Middle frontal gyrus (tissue), 1 donor: Measurements from ENCODE around the gene CTSS.
"Not testable (repeated sequence)": the region's sequence is repeated elsewhere in the genome, so short reads cannot be mapped to it uniquely, and the experiment has no call there.

ENCODE experiments used
- DNase-seq: peaks from one replicate; pipeline ENCODE4 v3.0.0-alpha.2; 2015; ENCODE audit warnings: low spot score; ENCODE audit errors: extremely low spot score

CTSS gene

DNA sequence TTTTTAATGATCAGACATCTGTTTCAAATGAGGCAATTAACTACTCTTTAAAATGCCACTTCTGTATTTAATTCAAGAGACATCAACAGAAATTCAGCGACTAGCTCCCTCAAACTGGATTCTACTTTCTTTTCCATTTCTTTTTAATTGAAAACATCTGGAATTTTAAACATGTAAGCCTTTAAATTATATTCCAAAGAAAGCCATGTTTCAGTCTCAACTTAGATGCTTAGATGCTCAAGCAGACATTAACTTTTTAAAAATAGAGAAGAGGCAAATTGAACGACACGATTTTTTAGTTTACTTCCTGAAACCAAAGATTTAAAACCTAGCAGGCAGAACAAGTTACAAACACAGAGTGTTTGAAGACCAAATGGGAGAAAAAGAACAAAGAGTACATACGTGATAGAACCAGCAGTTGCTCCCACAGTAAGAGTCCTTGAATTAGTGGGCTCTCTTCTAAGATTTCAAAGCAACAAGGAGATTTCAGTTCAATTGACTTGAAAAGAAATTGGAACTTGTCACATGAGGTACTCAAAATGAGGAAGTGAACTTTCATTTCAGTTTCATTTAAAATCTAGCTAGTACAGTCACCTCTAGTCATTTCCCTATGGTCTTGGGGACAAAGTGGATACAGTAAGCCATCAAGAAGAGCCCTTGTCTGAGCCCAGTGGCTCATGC is at the start of gene CTSS:
Gene CTSS (minus strand): TSS at position 483 of the 681 bp plus-strand sequence. CDS start 1,015 bp downstream, outside the sequence.
- DNase-seq = no peak

DNA sequence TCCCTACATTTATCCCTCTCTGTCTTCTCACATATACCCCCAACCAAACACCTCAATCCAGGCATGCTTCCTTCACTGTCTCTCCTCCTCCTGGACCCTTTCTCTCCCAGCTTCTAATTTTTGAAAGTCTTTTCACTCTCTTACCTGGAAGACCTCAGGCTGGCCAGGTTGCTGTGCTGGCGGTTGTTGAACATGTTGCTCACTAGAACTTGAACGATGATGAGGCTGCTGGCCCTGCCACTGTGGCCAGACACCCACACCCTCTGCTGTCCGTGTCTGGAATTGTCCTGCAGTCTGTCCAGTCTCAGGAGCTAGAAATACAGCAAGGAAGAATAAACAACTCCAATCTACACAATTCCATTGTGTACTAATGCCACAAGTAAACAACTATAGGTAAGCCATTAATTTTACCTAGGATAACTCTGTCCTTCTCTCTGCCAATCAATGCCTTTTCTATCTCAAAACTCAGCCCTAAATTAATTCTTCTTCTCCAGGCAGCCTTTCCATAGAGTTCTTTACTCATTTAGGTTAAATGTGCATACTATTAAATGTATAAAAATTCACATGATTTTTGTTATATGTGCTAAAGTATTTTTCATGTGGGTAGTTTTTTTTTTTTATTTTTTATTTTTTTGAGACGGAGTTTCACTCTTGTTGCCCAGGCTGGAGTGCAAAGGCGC is 47.6 kb upstream of the CTSS start:
- no peak for DNase-seq

DNA sequence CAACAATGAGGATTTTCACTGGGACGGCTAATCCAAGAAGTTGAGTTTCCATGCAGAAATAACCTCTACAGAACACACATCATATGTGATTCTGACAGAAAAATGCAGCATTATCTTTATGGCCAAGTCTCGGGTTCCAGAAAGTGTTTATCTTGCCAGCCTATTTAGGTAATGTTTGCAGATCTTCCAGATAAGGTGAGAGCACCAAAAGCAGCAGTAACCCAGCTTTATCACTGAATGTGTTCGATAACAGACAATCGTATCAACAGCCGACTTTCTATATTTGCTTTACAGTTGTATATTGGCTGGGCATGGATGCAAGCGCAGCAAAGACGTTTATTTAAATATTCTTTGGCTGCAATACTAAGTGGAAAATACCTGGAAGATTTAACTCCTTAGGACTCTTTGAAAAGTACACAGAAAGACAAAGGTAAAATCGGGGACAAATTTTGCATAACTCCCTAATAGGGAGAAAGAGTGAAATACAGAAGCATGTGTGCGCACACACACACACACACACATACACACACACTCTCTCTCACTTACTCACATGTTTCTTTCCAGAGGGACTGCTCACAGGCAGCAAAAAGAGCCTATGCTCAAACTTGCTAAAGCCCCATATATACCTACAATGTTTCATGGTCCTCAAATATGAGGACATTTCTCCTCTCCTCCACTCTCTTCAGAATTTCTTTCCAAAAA is 45.5 kb upstream of the CTSS start:
- no peak for DNase-seq

DNA sequence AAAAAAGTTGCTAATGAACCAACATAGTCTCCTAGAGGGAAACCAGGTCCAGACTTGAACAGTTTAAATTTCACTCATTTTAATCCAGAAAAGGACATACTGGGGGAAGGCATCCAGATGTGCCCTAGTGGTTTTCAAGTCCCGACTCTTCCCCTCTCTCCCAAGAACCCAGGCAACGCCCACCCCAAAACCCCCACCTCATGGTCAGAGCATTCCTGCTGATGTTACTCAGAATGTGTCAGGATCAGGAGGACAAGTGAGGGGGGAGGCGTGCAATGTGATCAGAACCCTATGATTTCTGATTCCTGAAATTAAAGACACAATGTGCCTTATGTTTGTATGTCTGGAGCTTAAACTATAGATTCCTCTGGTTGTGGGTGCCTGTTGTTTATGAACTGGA is 44.1 kb upstream of the CTSS start:
- DNase-seq = no peak

DNA sequence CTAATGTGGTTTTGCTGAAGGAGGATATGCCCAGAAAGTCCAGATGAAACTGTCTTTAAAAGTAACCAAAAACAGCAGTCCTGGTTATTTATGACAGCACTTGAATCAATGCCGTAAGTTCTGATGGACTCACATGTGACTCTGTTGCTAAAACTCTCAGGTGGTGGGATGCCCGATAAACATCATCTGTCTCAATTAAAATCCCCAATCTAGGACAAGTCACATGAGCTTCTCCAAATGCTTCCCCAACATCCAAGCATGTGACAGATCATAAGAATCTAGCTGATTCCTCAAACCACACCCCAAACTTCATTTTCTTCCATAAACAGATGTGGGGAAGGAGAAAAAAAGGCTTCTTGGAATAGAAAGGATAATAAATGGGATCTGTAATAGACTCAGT is 43.3 kb upstream of the CTSS start:
- DNase-seq = no peak

DNA sequence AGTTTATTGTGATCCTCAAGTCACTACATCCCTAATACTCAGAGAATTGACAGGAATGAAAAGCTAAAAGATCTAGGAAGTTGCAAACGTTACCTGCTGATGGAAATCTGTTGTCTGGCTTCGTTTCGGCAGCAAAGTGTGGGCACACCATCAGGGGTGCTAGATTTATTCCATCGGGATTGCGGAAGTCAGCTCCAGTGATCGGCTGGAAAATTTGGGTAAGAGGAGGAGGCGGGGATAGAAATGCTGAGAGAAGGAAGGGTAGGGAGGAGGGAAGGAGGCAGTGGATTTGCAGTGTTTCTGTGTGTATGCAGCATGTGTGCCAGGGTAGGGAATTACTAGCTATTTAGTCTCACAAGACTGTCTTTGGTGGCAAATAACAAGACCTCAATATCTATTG is 42.5 kb upstream of the CTSS start, which contains the start of gene CTSK:
Gene CTSK (minus strand): TSS at position 140 of the 400 bp plus-strand sequence. CDS start 1,455 bp downstream, outside the sequence.
- DNase-seq = no peak

DNA sequence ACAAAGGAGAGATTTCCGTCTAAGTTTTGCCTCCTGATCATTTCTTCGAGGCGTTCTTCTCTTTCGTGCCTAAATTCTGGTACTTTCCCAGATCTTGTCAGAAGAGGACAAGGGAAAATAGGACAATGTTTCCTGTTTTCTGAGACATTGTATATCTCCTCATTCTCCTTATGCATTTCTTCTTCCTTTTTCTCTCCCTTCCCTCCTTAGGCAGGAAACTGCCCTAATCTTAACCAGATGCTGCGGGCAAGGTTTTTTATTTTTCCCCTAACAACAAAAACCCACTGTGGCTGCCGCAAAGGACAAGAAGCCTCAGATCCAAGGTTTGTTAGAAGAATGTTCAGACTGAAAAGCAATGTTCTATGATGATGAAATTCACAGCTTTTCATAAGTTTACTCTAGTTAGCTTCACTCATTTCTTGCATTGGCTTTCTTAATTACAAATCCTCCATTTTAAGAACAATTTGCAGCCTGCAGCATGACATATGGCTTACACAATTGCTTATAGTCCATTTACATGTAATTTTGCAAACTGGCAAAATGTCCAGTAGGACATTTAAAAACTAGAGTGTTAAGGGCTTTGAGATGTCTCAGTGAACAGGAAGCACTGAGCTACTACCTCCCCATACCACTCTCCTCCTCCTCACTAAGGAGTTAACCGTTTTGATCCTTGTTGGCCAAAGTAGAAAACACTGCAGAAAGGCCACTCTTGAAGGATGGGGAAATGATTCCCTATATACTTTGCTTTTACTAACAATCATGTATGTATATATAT is 41.9 kb upstream of the CTSS start:
- no peak for DNase-seq

DNA sequence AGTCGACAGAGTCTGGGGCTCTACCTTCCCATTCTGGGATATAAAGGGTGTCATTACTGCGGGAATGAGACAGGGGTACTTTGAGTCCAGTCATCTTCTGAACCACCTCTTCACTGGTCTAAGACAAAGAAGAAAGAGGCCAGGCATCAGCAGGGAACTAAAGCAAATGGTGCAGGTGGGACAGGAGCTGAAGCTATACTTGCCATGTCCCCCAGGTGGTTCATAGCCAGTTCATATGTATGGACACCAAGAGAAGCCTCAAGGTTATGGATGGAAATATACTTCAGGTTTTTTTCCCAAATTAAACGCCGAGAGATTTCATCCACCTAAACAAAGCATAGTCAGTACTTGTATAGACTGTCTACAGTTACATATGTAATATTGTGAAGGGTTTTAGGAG is 40.3 kb upstream of the CTSS start:
- no peak for DNase-seq

DNA sequence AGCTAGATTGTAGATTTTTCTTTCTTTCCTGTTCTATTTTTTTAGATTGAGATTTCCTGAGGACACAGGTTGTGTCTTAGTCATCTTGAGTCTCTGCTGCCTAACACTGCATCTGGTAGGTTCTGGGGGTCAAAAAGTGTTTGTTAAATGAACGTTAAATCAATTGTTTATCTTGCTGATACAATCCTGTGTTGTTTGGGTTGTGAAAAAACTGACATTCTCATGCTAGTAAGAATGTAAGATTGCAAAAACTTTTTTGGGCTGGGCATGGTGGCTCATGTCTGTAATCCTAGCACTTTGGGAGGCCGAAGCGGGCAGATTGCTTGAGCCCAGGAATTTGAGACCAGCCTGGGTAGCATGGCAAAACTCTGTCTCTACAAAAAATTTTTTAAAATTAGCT is 39.1 kb upstream of the CTSS start:
- no peak for DNase-seq

DNA sequence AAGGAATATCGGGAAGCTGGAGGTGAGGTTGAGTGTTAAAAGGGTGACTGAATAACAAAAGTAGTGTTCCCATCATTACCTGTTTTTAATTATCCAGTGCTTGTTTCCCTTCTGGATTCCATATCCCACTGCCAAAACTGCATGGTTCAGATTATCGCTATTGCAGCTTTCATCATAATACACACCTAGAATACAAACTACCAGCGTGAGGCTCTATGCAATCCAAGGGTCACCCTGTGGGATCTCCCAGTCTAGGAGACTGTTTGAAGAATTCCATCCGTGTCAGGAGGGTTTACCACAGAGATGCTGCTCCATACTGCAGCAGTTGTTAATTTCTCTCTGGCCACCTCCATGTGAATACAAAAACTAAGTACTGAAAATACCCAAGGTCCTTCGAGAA is 33.5 kb upstream of the CTSS start:
- no peak for DNase-seq

DNA sequence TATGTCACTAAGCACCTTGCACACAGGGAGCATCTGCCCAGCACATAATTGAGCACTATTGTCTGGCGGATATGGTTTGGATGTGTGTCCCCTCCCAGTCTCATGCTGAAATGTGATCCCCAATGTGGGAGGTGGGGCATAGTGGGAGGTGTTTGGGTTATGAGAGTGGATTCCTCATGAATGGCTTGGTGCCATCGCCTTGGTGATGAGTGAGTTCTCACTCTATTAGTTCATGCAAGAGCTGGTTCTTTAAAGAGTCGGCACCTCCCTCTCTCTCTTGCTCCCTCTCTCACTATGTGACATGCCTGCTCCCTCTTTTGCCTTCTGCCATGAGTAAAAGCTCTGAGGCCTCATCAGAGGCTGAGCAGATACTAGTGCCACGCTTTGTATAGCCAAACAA is 32.9 kb upstream of the CTSS start:
- no peak for DNase-seq

DNA sequence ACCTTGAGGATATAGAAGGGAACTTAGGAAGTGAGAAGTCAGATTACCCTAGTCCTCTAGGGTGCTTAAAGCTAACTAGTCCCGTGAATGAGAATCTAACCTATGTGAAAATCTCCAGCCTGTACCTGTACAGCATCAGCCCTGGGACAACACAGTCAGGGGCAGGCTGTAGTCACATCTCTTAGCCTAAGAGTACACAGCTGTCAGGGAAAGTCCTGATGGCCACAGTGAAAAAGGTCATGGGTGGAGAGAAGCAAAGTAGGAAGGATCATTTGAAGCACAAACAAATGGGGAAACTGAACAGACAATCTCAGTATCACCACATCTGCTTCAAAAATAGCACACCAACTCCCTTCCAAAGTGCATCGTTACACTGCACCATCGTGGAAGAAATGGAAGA is 30.8 kb upstream of the CTSS start:
- no peak for DNase-seq

DNA sequence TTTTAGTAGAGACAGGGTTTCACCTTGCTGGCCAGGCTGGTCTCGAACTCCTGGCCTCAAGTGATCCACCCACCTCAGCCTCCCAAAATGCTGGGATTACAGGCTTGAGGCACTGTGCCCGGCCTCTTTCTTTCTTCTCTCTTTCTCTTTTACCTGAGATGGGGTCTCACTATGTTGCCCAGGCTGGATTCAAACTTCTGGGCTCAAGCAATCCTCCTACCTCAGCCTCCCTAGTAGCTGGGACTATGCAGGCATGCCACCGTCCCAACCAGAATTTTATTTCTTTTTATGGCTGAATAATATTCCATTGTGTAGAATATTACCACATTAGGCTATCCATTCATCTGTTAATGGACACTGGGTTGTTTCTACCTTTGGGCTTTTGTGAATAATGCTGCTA is 28.2 kb upstream of the CTSS start:
- DNase-seq = not testable (repeated sequence)

DNA sequence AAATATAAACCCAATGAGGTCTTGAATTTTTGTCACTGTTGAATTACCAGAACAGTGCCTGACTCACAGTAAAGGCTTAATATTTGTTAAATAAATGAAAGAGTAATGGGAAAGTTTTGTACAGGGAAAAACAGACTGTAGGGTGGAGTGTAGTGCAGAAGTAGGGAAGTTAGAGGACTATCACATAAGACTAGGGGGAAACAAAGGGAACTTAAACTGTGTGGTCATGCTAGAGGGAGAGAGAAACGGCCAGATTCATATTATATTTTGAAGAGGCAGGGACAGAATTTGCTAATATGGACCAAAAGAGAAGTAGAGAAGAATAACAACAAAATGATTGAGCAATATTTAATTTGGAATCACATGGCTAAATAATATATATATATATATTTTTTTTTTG is 27.6 kb upstream of the CTSS start:
- DNase-seq = no peak

DNA sequence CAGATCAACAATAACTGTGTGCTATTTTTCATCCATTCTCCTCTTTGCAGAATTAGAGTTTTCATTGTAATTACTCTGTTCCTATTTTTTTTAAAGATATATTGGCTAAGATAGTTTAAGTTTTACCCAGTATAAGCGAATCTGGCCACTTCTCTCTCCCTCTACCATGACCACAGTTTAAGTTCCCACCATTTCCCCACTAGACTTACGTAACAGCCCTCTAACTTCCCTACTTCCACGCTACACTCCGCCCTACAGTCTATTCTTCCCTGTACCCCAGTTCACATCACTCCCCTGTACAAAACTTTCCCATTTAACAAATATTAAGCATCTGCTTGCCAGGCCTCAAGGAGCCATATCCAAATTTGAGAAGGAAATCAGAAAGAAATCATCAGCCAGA is 26.0 kb upstream of the CTSS start:
- no peak for DNase-seq

DNA sequence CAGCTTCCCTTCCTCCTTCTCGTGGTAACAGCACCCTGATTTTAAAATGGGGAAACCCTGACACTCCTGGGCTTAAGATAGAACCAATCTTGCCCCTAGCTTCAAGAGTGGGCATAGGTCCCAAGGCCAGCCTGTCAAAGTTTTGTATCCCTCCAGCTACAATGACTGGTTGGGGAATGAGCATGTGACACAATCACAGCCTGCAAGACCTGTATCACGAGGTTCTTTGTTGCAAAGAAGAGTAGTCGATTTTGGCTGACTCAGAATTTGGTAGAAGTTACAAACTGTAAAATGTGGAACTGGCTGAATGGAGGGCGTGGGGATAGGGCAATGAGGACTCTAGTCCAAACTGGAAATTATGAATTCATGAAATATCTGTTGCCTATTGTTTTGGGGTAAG is 23.8 kb upstream of the CTSS start:
- no peak for DNase-seq

DNA sequence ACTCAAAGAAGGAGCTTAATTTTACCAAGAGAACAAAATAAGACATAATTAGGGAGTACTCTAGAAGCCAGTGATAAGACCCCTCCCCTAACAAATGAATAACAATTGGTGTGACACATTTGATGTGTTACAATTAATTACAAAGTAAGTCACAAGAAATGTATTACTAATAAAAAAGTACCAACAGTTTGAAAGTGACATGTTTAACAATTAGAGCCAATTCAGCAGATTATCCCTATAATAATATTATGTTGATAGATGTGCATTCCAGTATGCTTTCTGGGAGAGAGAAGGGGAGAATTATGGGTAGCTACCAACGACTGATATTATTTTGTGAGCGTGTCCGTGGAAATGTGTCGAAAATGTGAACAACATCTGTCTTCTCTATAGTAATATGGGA is 23.4 kb upstream of the CTSS start:
- DNase-seq = no peak

DNA sequence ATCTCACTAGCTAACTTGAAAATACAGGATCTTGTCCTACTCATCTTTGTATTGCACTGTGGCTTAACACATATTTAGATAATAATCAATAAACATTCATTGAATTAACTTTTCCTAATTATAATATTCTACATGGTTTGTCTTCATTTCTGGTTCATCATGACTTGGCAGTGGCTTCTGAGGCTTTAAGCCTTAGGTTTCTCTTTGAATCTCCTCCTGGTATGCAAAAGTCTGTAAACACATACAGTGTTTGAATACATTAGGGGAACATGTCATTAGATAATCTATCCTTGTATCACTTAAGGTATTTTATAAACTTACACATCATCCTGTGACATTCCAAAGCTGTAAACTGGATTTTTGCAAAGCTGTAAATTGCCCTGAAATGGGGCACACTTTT is 21.9 kb upstream of the CTSS start:
- no peak for DNase-seq

DNA sequence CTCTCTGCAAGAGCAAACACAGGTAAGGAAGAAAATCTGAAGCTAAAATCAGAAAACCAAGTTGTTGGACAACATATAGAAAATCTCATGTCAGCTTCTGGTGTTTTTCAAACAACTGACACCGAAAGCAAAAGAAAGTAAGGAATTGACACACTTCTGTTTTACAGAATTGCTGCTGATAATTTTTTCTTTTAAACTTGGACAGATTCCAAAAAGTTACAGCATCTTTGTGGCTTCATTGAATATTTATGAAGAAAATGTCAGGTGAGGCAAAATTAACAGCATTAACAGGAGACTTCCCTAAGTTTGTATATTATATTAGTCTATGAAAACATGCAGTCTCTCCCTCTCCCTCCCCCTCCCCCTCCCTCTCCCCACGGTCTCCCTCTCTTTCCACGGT is 14.9 kb upstream of the CTSS start:
- DNase-seq = no peak

DNA sequence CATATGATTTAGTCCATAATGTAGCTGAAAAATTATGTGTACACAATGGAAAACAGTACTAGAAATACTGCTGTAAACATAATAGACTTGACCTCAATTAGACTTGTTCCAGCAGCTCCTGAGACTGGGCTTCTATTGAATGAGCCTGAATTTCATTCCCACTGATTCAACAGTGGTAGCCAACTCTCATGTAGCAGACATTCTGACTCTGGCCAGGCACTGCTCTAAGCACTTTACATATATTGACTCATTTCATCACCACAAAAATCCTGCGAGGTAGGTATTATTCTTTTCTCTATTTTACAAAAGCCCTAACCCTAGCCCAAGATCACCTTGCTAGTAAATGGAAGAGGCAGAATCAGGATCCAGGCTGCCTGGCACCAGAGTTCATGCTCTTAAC is 12.8 kb upstream of the CTSS start:
- DNase-seq = no peak

DNA sequence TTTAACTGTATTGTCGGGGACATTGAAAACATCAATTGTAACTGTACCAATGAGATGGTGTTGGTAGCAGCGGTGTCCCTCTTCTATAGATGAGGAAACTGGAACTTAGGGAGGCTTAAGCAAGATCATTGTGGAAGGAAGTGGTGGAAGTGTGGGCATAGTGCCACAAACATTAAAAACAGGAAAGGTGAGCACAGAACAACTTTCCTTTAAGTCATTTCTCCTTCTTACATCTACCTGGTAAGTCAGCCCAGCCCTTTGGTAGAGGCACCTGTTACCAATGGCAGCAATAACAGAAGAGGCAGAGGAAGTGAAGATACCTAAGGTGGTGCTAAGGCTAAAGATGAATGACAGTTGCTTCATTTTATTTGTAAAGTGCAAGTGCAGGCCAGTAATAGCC is 12.0 kb upstream of the CTSS start:
- no peak for DNase-seq
